CD4-positive, alpha-beta T cell treated with Interferon alpha-2 for 1 hour (primary cell): ENCODE measurements around the gene PIWIL4.
"Not testable (repeated sequence)": the region's sequence is repeated elsewhere in the genome, so short reads cannot be mapped to it uniquely, and the experiment has no call there.

Experiments used
- DNase-seq, 2 donors: peaks; one replicate each; pipeline ENCODE4 v3.0.0-alpha.2; 2020 to 2022

The PIWIL4 gene

GRCh38 chr11:94639901-94640721 lies 72.9 kb downstream of the PIWIL4 start:
- DNase-seq: no peak

GRCh38 chr11:94641167-94641761 lies 74.1 kb downstream of the PIWIL4 start:
- no peak for DNase-seq

DNA sequence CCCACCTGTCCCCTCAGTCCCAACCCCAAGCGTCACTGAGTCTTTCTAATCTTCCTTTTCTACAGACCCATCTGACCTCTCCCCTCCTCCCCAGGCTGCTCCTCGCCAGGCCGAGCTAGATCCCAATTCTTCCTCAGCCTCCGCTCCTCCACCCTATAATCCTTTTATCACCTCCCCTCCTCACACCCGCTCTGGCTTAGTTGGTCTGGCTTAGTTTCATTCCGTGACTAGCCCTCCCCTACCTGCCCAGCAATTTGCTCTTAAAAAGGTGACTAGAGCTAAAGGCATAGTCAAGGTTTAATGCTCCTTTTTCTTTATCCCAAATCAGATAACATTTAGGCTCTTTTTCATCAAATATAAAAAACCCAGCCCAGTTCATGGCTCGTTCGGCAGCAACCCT lies 76.0 kb downstream of the PIWIL4 start:
- not testable (repeated sequence) for DNase-seq

- DNase-seq: no peak
Measured at GRCh38 chr11:94647926-94648325, 80.8 kb downstream of the PIWIL4 start.

DNA sequence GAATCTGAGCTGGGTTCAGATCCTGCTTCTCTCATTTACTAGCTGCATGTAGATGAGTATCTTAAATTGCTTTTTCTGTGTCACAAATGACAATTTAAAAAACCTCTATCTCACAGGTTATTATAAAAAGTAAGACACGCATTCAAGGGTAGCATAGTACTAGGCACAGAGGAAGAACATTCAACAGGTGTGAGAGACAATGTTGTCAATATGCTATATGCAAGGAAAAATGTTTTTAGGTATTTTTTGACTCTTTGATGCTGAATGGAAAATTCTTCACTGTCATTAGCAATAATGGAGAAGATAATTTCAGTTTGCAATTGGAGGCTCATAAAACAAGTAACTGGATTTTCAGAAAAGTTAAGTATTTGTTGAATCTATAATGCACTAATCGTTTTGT lies 81.6 kb downstream of the PIWIL4 start:
- DNase-seq: no peak

- DNase-seq: no peak
Measured at GRCh38 chr11:94649254-94649653, 82.1 kb downstream of the PIWIL4 start.

DNA sequence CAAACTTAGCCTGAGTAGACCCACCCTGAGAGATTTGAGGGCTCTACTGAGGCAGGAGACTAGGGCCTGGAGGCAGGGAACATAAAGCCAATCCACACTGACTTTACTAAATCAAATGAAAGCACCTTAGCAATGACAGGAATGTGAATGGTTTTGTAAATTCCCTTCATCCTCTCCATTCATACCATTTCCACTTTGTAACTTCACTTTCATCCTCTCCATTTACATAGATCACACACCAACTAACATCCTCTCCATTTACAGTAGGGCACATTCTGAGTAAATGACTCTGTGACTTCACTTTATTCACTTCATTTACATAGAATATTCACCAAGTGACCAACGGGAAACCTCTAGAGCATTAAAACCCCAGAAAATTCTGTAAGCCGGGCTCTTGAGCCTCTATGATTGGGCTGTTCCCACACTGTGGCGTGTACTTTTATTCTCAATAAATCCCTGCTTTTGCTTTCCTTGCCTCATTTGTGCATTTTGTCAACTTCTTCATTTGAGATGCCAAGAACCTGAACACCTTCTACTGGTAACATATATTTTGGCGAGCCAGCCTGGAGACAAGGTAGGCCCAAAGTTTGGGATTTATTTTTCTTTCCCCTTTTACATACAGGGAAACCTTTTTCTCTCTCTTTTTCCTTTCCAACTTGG lies 82.9 kb downstream of the PIWIL4 start:
- no peak for DNase-seq

GRCh38 chr11:94650756-94651155 lies 83.6 kb downstream of the PIWIL4 start:
- peak in 1 of 2 donors; percentile 18 for DNase-seq

DNA sequence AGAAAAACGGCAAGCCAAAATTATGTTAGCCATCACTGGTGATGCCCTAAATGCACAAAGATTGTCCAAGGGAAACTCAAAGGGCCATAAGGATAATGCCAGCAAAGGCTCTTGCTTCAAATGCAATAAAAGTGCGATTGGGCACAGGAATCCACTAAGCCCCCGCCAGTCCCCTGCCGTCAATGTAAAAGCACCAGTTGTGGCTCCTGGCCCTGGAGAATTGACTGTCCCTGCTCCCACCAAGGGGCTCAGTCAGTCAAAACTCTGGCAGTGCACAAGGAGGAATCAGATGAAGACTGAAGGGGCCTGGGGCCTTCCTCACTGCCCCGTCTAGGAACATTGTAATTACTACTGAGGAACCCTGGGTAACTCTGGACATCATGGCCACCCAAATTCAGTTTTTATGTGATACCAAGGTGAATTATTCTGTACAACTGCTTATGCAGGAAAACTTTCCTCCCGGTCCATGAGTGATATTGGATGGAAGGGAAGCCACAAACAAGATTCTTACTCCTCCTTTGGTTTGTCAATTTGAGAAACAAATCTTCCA lies 85.6 kb downstream of the PIWIL4 start:
- DNase-seq: no peak

GRCh38 chr11:94653561-94653960 lies 86.4 kb downstream of the PIWIL4 start:
- DNase-seq: no peak

DNA sequence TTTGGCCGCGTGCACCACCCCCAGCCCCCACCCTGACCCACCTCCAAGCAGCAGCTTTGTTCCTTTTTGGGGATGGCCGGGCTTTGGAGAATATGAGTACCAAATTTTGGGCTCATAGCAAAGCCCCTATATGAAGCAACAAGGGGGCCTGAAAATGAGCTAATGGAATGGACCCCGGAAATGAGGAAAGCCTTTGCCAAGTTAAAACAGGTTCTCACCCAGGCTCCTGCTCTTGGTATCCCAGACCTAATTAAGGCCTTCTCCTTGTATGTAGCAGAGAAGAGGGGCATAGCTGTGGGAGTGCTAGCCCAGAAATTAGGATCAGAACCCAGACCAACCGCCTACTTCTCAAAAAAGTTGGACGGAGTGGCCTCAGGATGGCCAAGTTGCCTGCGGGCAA lies 87.0 kb downstream of the PIWIL4 start:
- no peak for DNase-seq

- no peak for DNase-seq
Measured at GRCh38 chr11:94655291-94655690, 88.1 kb downstream of the PIWIL4 start.

DNA sequence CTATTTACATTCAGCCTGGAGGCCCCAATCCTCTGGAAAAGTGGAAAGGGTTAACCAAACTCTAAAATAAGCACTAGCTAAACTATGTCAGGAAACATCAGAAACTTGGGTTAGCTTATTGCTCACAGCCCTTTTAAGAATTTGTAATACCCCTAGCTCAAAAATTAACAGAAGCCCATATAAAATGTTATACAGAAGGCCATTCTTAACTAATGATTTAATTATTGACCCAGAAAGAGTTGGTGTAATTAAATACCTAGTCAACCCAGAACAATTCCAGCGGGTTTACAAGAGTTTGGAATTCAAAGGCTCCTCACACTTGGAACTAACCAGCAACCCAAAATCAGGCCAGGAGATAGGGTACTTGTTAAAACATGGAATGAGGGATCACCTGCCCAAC lies 88.8 kb downstream of the PIWIL4 start:
- DNase-seq: no peak

DNA sequence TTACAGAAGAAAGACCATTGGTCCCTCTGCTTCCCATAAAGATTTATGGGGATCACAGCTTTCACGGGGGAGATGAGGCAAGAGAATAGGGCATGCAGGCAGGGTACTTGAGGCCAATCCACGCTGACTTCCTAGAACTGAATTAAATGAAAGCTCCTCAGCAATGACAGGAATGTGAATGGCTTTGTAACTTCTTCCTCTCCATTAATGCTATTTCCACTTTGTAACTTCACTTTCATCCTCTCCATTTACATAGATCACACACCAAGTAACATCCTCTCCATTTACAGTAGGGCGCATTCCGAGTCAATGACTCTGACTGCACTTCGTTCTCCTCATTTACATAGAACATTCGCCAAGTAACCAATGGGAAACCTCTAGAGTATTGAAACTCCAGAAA lies 89.8 kb downstream of the PIWIL4 start:
- DNase-seq: no peak

- no peak for DNase-seq
Measured at GRCh38 chr11:94657629-94658028, 90.5 kb downstream of the PIWIL4 start.

- DNase-seq: no peak
Measured at GRCh38 chr11:94658386-94658785, 91.2 kb downstream of the PIWIL4 start.

DNA sequence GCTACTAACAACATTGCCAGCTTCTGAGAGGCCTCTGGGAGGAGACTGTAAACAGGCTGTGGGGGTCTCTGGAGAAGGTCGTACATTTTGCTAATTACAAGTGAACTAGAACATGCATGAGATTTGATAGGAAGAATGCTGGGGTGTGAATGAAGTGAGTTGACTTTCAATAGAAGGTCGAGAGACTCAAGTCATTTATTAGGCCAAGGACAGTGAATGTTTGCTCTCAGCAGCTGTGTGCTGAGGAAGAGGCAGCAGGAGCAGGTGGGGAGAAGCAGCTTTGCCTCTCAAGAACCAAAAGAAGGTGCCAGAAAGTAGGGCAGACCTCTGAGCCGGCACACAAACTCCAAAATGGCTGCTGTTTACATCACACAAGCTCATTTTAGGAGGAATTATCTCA lies 91.7 kb downstream of the PIWIL4 start:
- DNase-seq: no peak

DNA sequence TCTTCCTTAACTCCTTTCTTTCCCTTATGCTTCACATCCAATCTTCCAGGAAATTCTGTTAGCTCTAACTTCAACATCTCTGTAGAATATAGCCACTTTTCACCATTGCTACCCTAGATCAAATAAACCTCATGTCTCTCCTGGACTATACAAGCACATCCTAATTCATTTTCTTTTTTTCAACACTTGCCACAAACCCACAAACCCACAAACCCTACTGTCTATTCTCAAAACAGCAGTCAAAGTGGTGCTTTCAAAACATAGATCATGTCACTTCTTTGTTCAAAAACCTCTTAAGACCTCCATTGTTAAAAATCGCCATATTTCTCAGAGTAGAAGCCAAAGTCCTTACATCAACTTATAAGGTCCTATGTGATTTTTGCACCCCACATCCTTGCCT lies 94.3 kb downstream of the PIWIL4 start:
- no peak for DNase-seq

DNA sequence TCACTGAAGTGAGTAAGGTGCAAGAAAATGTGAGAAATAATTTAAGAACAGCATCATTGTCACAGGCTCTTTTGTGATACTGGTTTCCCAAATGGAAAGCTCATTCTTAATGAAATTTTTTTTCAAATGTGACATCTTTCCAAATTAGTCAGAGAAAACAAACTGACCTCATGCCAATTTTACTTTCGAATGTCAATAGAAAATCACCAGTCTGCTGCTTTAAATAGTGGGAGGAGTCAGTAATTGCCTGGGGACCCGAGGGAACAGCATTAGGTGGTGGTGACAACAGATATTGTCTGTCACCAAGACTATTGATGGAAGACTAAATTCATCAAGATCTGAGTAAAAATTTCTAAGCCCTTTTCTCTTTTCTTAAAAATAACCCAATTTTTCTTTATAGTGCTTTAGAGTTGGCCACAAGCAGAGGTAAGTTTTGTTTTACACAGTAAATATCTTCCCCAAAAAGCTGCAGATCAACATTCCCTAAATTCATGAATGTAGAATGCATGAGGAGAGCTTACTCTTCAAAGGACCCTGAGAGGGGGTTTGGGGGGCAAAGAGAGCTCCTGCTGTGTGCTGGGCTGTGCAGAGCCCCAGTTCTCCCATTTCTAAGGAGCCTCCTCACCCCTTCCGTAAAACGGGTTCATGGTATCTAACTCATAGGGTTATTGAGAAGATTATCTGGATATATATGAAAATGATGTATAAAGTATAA lies 95.1 kb downstream of the PIWIL4 start:
- no peak for DNase-seq

DNA sequence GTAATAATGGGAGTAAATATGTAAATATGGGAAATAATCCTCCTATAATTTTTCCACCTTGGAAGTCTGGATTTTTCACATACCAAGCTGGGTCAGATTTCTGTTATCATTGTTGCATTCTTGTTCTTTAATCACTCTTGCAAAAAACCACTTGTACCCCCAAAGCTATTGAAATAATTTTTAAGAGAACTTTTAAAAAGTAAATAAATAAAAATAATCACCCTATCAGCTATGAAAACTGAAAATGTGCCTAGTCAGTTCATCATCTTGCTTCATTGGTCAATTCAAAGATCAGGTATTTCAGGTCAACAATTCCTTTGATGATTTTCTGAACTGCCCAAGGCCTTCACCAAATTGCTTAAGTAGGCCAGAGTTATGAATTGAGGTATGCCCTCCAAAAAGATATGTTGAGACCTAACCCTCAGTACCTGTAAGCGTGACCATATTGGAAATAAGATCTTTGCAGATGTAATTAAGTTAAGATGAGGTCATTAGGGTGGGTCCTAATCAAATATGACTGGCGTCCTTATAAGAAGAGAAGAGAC lies 95.8 kb downstream of the PIWIL4 start:
- DNase-seq: no peak

DNA sequence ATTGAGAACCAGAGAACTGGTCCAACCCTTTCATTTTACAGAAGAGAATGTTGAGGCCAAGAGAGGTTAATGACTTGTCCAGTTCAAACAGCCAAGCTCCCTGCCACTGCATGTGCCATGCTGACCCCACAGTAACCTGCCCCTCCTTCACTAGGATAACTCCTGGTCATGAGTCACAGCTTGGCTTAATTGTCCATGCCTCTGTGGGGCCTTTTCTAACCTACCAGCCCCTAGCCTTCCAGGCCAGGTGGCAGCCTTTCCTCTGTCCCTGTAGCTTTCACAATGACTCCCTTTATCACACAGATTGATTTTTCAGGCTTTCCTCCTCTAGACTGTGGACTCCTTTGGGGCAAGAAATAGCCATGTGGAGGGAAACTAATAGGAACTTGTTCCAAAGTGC lies 97.2 kb downstream of the PIWIL4 start:
- no peak for DNase-seq

DNA sequence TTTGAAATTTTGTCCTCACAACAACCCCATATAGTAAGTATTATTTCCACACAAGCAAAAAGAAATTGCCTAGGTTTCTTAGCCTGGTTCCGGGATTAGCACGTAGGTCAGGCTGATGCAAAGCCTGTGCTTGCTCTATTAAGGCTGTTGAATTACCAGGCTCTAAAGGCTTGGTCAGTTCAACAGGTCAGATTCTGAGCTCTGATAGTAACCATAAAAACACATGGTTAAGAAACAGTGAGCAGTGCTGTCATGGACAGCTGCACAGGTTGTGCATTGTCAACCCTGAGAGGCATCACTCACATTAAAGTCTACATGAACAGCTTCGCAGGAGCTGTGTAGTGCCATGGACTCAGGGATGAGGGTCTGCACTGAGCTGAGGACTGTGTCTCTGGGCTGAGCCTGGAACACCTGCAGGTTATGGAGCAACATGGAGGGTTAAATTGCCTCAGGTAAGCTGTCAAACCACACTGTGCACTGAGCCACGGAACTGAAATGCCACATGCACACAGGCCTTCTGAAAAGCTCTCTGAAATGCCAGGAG lies 98.0 kb downstream of the PIWIL4 start:
- DNase-seq: no peak
